Activated B cell treated with CpG ODN at 0.5 μM for 24 hours (primary cell): Measurements from ENCODE around the gene BMP6. TPM values are rescaled to one million over a fixed set of nuclear protein-coding genes. Genes with fewer than 3 reads are reported as not detected.

Source experiments
- ATAC-seq: fragments of 200-7000 bp; cut with Tn5 transposase; one replicate; pipeline ENCODE4 v1.10.0; 2021; ENCODE audit warnings: low read depth, mild to moderate bottlenecking, moderate library complexity
- CTCF ChIA-PET: fragments of 350-600 bp; sonication (Branson Sonifier 250); formaldehyde crosslinking; loops from one replicate; lab custom pipeline; 2021; ENCODE audit warnings: antibody characterized with exemption; lab: Charles Lee
- POLR2A ChIA-PET: fragments of 350-600 bp; sonication (Branson Sonifier 250); formaldehyde crosslinking; loops from one replicate; lab custom pipeline; 2021; ENCODE audit warnings: antibody characterized with exemption; lab: Charles Lee
- DNase-seq: peaks from one replicate; pipeline ENCODE4 v3.0.0; 2022
- H3K27ac Mint-ChIP-seq: one replicate; pipeline ENCODE4 v1.8.0; 2020; ENCODE audit warnings: mixed read lengths
- H3K27me3 Mint-ChIP-seq: one replicate; pipeline ENCODE4 v1.8.0; 2021; ENCODE audit warnings: mixed read lengths
- H3K36me3 Mint-ChIP-seq: one replicate; pipeline ENCODE4 v1.8.0; 2021; ENCODE audit warnings: low read depth, mixed read lengths
- H3K4me1 Mint-ChIP-seq: one replicate; pipeline ENCODE4 v1.8.0; 2021; ENCODE audit warnings: mixed read lengths
- H3K4me3 Mint-ChIP-seq: one replicate; pipeline ENCODE4 v1.8.0; 2020; ENCODE audit warnings: mild to moderate bottlenecking, mixed read lengths
- H3K9me3 Mint-ChIP-seq: one replicate; pipeline ENCODE4 v1.8.0; 2020; ENCODE audit warnings: mixed read lengths
- CTCF ChIP-seq: fragments of 200-600 bp; IDR thresholded peaks from one replicate; pipeline ENCODE4 v1.8.0; 2022; ENCODE audit warnings: antibody characterized with exemption, mild to moderate bottlenecking
- intact Hi-C: fragments of 100-400 bp; cut with micrococcal nuclease; formaldehyde crosslinking; loops from one replicate; pipeline ENCODE4 v1.15.1; 2024
- total RNA-seq: library from RNA; stranded (reverse); gene quantifications from 2 replicates; pipeline ENCODE4 v1.2.3, GENCODE V29; 2022

BMP6 gene
- total RNA-seq, 1 donor from 2014 or later, result 0.75 TPM

- Mint-ChIP-seq H3K27ac (no peak overlapping the region), H3K9me3 (no peaks in the 10 kb centered on the region), H3K36me3 (peaks cover 63% of the 10 kb centered on the region), H3K27me3 (no peaks in the 10 kb centered on the region), H3K4me1 (peaks cover 42% of the 10 kb centered on the region), H3K4me3 (no peak overlapping the region)
- no peak for DNase-seq
- CTCF ChIA-PET, result no interaction called here
- intact Hi-C loops, result no loop called here
- POLR2A ChIA-PET, result no interaction called here
- ATAC-seq, result no peak
- TF ChIP-seq CTCF, result no peak
Measured at GRCh38 chr6:7903673-7904072, 177.8 kb downstream of the BMP6 start.

GRCh38 chr6:7904654-7905319 is 178.9 kb downstream of the BMP6 start:
- Mint-ChIP-seq H3K27ac (peak overlapping the region; percentile 44), H3K27me3 (no peaks in the 10 kb centered on the region), H3K9me3 (no peaks in the 10 kb centered on the region), H3K36me3 (peaks cover 53% of the 10 kb centered on the region), H3K4me1 (peaks cover 44% of the 10 kb centered on the region), H3K4me3 (no peak overlapping the region)
- intact Hi-C loops, result no loop called here
- ATAC-seq, result no peak
- no peak for DNase-seq
- CTCF ChIA-PET, result interaction anchor here (1.1 kb wide), 1 partner anchor 35 kb away, joined by 4 read pairs; no protein-coding TSS in a partner anchor
- POLR2A ChIA-PET, result interaction anchor here (0.6 kb wide), 1 partner anchor 33 kb away, joined by 4 read pairs; no protein-coding TSS in a partner anchor
- TF ChIP-seq CTCF, result no peak

- CTCF ChIA-PET, result interaction anchor here (1.1 kb wide), 1 partner anchor 34 kb away, joined by 4 read pairs; no protein-coding TSS in a partner anchor
- POLR2A ChIA-PET, result no interaction called here
- TF ChIP-seq CTCF, result no peak
- intact Hi-C loops, result no loop called here
- H3K36me3 Mint-ChIP-seq, result peaks cover 47% of the 10 kb centered on the region
- H3K27ac Mint-ChIP-seq, result peak overlapping the region; percentile 44
- no peaks in the 10 kb centered on the region for H3K9me3 Mint-ChIP-seq
- no peaks in the 10 kb centered on the region for H3K27me3 Mint-ChIP-seq
- DNase-seq, result no peak
- H3K4me1 Mint-ChIP-seq, result peaks cover 38% of the 10 kb centered on the region
- no peak overlapping the region for H3K4me3 Mint-ChIP-seq
- ATAC-seq, result no peak
Measured at GRCh38 chr6:7905416-7905815, 179.5 kb downstream of the BMP6 start.

GRCh38 chr6:7906741-7907140 is 180.8 kb downstream of the BMP6 start:
- Mint-ChIP-seq H3K27ac (peak overlapping the region; percentile 19), H3K9me3 (no peaks in the 10 kb centered on the region), H3K4me1 (peaks cover 32% of the 10 kb centered on the region), H3K4me3 (no peak overlapping the region), H3K36me3 (peaks cover 34% of the 10 kb centered on the region), H3K27me3 (no peaks in the 10 kb centered on the region)
- no peak for TF ChIP-seq CTCF
- intact Hi-C loops, result no loop called here
- no peak for ATAC-seq
- DNase-seq, result no peak
- ChIA-PET CTCF (no interaction called here), POLR2A (interaction anchor here (0.7 kb wide), 2 partner anchors 9 to 15 kb away, joined by 3 to 4 read pairs; no protein-coding TSS in a partner anchor)

GRCh38 chr6:7907159-7907558 is 181.3 kb downstream of the BMP6 start:
- Mint-ChIP-seq H3K9me3 (no peaks in the 10 kb centered on the region), H3K4me1 (peaks cover 32% of the 10 kb centered on the region), H3K27ac (no peak overlapping the region), H3K27me3 (no peaks in the 10 kb centered on the region), H3K4me3 (no peak overlapping the region), H3K36me3 (peaks cover 30% of the 10 kb centered on the region)
- ChIA-PET CTCF (no interaction called here), POLR2A (no interaction called here)
- ATAC-seq, result no peak
- intact Hi-C loops, result no loop called here
- no peak for TF ChIP-seq CTCF
- DNase-seq, result no peak
